Liver (tissue), 9 donors: ENCODE data around the gene WDR48. TPM values are rescaled to one million over a fixed set of nuclear protein-coding genes. Genes with fewer than 3 reads are reported as not detected.

Source experiments
- DNase-seq: peaks from one replicate; pipeline ENCODE4 v3.0.0-alpha.2; 2017; ENCODE audit warnings: low spot score
- H3K27ac ChIP-seq, 2 donors: one replicate each; pipeline ENCODE4 v1.7.0; 2013; ENCODE audit warnings: inconsistent platforms in 2 of 2, low read length in 2 of 2, control low read depth in 1 of 2, low read depth in 1 of 2, mild to moderate bottlenecking in 1 of 2
- H3K27me3 ChIP-seq, 4 donors: one replicate each; pipeline versions ENCODE4 v1.6.1 to v1.7.0; 2013; ENCODE audit warnings: low read length in 3 of 4, inconsistent platforms in 1 of 4, mild to moderate bottlenecking in 1 of 4, moderate library complexity in 1 of 4; ENCODE audit not compliant: control insufficient read depth in 4 of 4, insufficient read depth in 4 of 4
- H3K36me3 ChIP-seq, 4 donors: one replicate each; pipeline versions ENCODE4 v1.6.1 to v1.7.0; 2013; ENCODE audit warnings: low read length in 3 of 4, mild to moderate bottlenecking in 3 of 4, low read depth in 1 of 4, moderate library complexity in 1 of 4; ENCODE audit not compliant: control insufficient read depth in 4 of 4, insufficient read depth in 3 of 4
- H3K4me1 ChIP-seq, 4 donors: one replicate each; pipeline versions ENCODE4 v1.6.1 to v1.7.0; 2013; ENCODE audit warnings: low read length in 3 of 4, mild to moderate bottlenecking in 3 of 4, moderate library complexity in 1 of 4; ENCODE audit not compliant: control insufficient read depth in 4 of 4, insufficient read depth in 4 of 4
- H3K4me3 ChIP-seq, 3 donors: one replicate each; pipeline versions ENCODE4 v1.6.1 to v1.7.0; 2013; ENCODE audit warnings: low read length in 3 of 3, control low read depth in 1 of 3, low read depth in 1 of 3, mild to moderate bottlenecking in 1 of 3
- H3K9ac ChIP-seq, 2 donors: one replicate each; pipeline ENCODE4 v1.7.0; 2013; ENCODE audit warnings: low read length in 2 of 2, mild to moderate bottlenecking in 2 of 2, moderate library complexity in 2 of 2, control low read depth in 1 of 2, low read depth in 1 of 2
- H3K9me3 ChIP-seq, 4 donors: one replicate each; pipeline versions ENCODE4 v1.6.1 to v1.7.0; 2013; ENCODE audit warnings: low read length in 3 of 4; ENCODE audit not compliant: control insufficient read depth in 4 of 4
- EGR1 ChIP-seq, 2 donors: IDR thresholded peaks; 2 replicates each; pipeline ENCODE4 v1.6.1; 2016 to 2018; ENCODE audit warnings: antibody characterized with exemption in 2 of 2, low read depth in 2 of 2
- FOXA1 ChIP-seq: IDR thresholded peaks from 2 replicates; pipeline ENCODE4 v1.6.1; 2016; ENCODE audit warnings: antibody characterized with exemption
- FOXA2 ChIP-seq: IDR thresholded peaks from 2 replicates; pipeline ENCODE4 v1.6.1; 2016; ENCODE audit warnings: antibody characterized with exemption
- GABPA ChIP-seq, 2 donors: IDR thresholded peaks in 1 of 2; conservative IDR thresholded peaks in 1 of 2; 2 replicates each; pipeline ENCODE4 v1.6.1; 2016; ENCODE audit warnings: antibody characterized with exemption in 2 of 2, mild to moderate bottlenecking in 1 of 2, moderate library complexity in 1 of 2
- HNF4A ChIP-seq, 2 donors: conservative IDR thresholded peaks; 2 replicates each; pipeline ENCODE4 v1.6.1; 2016; ENCODE audit warnings: antibody characterized with exemption in 2 of 2, mild to moderate bottlenecking in 2 of 2
- HNF4G ChIP-seq: IDR thresholded peaks from 2 replicates; pipeline ENCODE4 v1.6.1; 2016; ENCODE audit warnings: antibody characterized with exemption
- JUND ChIP-seq, 2 donors: IDR thresholded peaks; 2 replicates each; pipeline ENCODE4 v1.6.1; 2016; ENCODE audit warnings: antibody characterized with exemption in 2 of 2
- NR2F2 ChIP-seq: IDR thresholded peaks from 2 replicates; pipeline ENCODE4 v1.6.1; 2016; ENCODE audit warnings: antibody characterized with exemption
- RAD21 ChIP-seq, 2 donors: IDR thresholded peaks; 2 replicates each; pipeline ENCODE4 v1.6.1; 2016; ENCODE audit warnings: antibody characterized with exemption in 2 of 2, mild to moderate bottlenecking in 2 of 2
- RXRA ChIP-seq, 2 donors: IDR thresholded peaks; 2 replicates each; pipeline ENCODE4 v1.6.1; 2017 to 2018; ENCODE audit warnings: antibody characterized with exemption in 2 of 2, mild to moderate bottlenecking in 1 of 2
- SP1 ChIP-seq: IDR thresholded peaks from 2 replicates; pipeline ENCODE4 v1.6.1; 2018; ENCODE audit warnings: antibody characterized with exemption, mild to moderate bottlenecking
- TAF1 ChIP-seq: conservative IDR thresholded peaks from 2 replicates; pipeline ENCODE4 v1.6.1; 2016; ENCODE audit warnings: antibody characterized with exemption, mild to moderate bottlenecking
- WGBS: extraction: QIAGEN DNeasy Blood & Tissue Kit; methylation state at CpG from one replicate; pipeline ENCODE4 v1.1.7; 2013; 5-methylcytosine and 5-hydroxymethylcytosine counted together
- polyA plus RNA-seq, 2 donors: library from polyadenylated mRNA; stranded (reverse) in 1 of 2; unstranded in 1 of 2; fragments of 200-250 nt in 1 of 2; fragments of >200 nt in 1 of 2; fragmentation: Nextera tagmentation in 1 of 2; extraction: Ambion mirVana in 1 of 2; gene quantifications; one replicate each; pipeline versions ENCODE4 v1.2.1 to v1.2.3, GENCODE V29; 2013 to 2015
- total RNA-seq, 2 donors: library from RNA; depleted of rRNA; stranded (reverse); fragments of >200 nt; gene quantifications; one replicate each; pipeline ENCODE4 v1.2.3, GENCODE V29; 2014
- TF ChIP-seq, protein P1 (sequence below): IDR thresholded peaks from 2 replicates; pipeline ENCODE4 v1.6.1; 2016; ENCODE audit warnings: antibody characterized with exemption
- TF ChIP-seq, protein P2 (sequence below): IDR thresholded peaks from 2 replicates; pipeline ENCODE4 v1.6.1; 2016; ENCODE audit warnings: antibody characterized with exemption
- TF ChIP-seq, protein P3 (sequence below): IDR thresholded peaks from 2 replicates; pipeline ENCODE4 v1.6.1; 2016; ENCODE audit warnings: antibody characterized with exemption
- TF ChIP-seq, protein P4 (sequence below): IDR thresholded peaks from 2 replicates; pipeline ENCODE4 v1.6.1; 2016; ENCODE audit warnings: antibody characterized with exemption, mild to moderate bottlenecking
- donor health status: healthy.
- donor health status: healthy.
- donor health status: healthy.
- donor health status: healthy.
- donor health status: healthy.

WDR48 gene
- total and polyA plus RNA-seq, 4 donors = 8.0 to 24.9 (median 16.5) TPM

DNA sequence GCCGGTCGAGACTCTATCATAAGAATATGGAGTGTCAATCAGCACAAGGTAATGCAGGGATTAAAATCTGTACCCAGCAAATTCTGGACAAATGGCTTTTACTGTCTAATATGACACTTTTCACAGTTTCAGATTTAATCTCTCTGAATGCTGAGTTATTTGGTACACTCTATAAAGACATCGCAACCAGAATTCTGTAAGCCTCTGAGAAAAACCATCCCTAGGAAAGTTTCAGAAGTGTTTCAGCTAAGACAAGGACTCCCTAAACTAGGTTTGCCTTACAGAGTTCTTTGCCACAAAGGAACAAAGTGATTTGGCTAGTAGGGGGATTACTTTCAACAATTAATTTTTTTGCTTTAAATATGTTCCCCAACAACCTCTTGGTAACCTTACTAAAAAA is 11.3 kb downstream of the WDR48 start:
- Histone ChIP-seq H3K9me3 (no peaks in the 10 kb centered on the region), H3K27ac (no peak overlapping the region), H3K4me1 (peaks cover 0 to 4% (median 0%) of the 10 kb centered on the region in 4 donors), H3K36me3 (peaks cover 0 to 20% (median 7%) of the 10 kb centered on the region in 4 donors), H3K9ac (no peak overlapping the region), H3K27me3 (no peaks in the 10 kb centered on the region), H3K4me3 (no peak overlapping the region)
- WGBS = 93% methylated on average over 3 of the region's 3 CpGs
- TF ChIP-seq RXRA (IDR thresholded peaks at IDR 0.05) (no peak), FOXA2 (no peak), JUND (IDR thresholded peaks at IDR 0.05) (no peak), HNF4G (no peak), EGR1 (IDR thresholded peaks at IDR 0.05; ENCODE audit: low read depth in 2 of 2) (no peak), TAF1 (no peak), SP1 (no peak), GABPA (IDR thresholded peaks at IDR 0.05 in 1 of 2, conservative IDR thresholded peaks at IDR 0.05 in 1 of 2) (no peak), FOXA1 (no peak)
- no peak for DNase-seq

DNA sequence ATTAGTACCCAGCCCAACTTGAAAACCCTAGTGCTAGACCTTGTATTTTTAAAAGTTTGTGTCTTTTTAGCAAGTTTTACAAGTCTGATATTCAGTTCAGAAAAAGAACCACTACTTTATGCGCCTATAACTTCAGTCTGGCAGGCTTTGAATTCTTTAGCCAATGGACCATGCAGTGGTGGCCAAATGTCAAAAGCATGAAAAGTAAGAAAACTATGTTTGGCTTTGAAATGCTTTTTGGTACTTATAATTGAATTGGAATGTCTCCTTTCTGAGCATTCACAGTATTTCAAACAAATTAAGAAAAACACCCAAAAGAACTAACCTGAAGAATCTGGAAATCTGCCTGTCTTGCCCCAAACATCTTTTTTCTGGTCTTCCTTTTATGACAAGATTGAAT is 12.8 kb downstream of the WDR48 start:
- TF ChIP-seq, protein P1, sequence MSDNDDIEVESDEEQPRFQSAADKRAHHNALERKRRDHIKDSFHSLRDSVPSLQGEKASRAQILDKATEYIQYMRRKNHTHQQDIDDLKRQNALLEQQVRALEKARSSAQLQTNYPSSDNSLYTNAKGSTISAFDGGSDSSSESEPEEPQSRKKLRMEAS = no peak
- TF ChIP-seq TAF1 = no peak
- TF ChIP-seq RAD21 (IDR thresholded peaks at IDR 0.05) = no peak
- TF ChIP-seq RXRA (IDR thresholded peaks at IDR 0.05) = no peak
- no peak for TF ChIP-seq HNF4A (conservative IDR thresholded peaks at IDR 0.05)
- no peak for TF ChIP-seq EGR1 (IDR thresholded peaks at IDR 0.05; ENCODE audit: low read depth in 2 of 2)
- TF ChIP-seq, protein P2, sequence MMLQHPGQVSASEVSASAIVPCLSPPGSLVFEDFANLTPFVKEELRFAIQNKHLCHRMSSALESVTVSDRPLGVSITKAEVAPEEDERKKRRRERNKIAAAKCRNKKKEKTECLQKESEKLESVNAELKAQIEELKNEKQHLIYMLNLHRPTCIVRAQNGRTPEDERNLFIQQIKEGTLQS = no peak
- no peak for TF ChIP-seq JUND (IDR thresholded peaks at IDR 0.05)
- no peak for TF ChIP-seq SP1
- TF ChIP-seq, protein P3, sequence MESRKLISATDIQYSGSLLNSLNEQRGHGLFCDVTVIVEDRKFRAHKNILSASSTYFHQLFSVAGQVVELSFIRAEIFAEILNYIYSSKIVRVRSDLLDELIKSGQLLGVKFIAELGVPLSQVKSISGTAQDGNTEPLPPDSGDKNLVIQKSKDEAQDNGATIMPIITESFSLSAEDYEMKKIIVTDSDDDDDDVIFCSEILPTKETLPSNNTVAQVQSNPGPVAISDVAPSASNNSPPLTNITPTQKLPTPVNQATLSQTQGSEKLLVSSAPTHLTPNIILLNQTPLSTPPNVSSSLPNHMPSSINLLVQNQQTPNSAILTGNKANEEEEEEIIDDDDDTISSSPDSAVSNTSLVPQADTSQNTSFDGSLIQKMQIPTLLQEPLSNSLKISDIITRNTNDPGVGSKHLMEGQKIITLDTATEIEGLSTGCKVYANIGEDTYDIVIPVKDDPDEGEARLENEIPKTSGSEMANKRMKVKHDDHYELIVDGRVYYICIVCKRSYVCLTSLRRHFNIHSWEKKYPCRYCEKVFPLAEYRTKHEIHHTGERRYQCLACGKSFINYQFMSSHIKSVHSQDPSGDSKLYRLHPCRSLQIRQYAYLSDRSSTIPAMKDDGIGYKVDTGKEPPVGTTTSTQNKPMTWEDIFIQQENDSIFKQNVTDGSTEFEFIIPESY = no peak
- TF ChIP-seq, protein P4, sequence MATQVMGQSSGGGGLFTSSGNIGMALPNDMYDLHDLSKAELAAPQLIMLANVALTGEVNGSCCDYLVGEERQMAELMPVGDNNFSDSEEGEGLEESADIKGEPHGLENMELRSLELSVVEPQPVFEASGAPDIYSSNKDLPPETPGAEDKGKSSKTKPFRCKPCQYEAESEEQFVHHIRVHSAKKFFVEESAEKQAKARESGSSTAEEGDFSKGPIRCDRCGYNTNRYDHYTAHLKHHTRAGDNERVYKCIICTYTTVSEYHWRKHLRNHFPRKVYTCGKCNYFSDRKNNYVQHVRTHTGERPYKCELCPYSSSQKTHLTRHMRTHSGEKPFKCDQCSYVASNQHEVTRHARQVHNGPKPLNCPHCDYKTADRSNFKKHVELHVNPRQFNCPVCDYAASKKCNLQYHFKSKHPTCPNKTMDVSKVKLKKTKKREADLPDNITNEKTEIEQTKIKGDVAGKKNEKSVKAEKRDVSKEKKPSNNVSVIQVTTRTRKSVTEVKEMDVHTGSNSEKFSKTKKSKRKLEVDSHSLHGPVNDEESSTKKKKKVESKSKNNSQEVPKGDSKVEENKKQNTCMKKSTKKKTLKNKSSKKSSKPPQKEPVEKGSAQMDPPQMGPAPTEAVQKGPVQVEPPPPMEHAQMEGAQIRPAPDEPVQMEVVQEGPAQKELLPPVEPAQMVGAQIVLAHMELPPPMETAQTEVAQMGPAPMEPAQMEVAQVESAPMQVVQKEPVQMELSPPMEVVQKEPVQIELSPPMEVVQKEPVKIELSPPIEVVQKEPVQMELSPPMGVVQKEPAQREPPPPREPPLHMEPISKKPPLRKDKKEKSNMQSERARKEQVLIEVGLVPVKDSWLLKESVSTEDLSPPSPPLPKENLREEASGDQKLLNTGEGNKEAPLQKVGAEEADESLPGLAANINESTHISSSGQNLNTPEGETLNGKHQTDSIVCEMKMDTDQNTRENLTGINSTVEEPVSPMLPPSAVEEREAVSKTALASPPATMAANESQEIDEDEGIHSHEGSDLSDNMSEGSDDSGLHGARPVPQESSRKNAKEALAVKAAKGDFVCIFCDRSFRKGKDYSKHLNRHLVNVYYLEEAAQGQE = no peak
- TF ChIP-seq NR2F2 = no peak
- H3K9ac ChIP-seq = no peak overlapping the region

More for the DNA sequence above, 12.8 kb downstream of the WDR48 start:
- no peak overlapping the region for H3K4me3 ChIP-seq
- no peaks in the 10 kb centered on the region for H3K27me3 ChIP-seq
- H3K9me3 ChIP-seq = no peaks in the 10 kb centered on the region
- peaks cover 1 to 21% (median 14%) of the 10 kb centered on the region in 4 donors for H3K36me3 ChIP-seq
- 99% methylated on average over 1 of the region's 1 CpG for WGBS
- peaks cover 0 to 4% (median 0%) of the 10 kb centered on the region in 4 donors for H3K4me1 ChIP-seq
- no peak overlapping the region for H3K27ac ChIP-seq
- no peak for DNase-seq
